Suppressor macrophage (primary cell): Measurements from ENCODE around the gene POC1A.

Experiments used
- DNase-seq, 4 experiments: peaks; one replicate each; pipeline ENCODE4 v3.0.0-alpha.2; 2020 to 2022

POC1A gene

DNA sequence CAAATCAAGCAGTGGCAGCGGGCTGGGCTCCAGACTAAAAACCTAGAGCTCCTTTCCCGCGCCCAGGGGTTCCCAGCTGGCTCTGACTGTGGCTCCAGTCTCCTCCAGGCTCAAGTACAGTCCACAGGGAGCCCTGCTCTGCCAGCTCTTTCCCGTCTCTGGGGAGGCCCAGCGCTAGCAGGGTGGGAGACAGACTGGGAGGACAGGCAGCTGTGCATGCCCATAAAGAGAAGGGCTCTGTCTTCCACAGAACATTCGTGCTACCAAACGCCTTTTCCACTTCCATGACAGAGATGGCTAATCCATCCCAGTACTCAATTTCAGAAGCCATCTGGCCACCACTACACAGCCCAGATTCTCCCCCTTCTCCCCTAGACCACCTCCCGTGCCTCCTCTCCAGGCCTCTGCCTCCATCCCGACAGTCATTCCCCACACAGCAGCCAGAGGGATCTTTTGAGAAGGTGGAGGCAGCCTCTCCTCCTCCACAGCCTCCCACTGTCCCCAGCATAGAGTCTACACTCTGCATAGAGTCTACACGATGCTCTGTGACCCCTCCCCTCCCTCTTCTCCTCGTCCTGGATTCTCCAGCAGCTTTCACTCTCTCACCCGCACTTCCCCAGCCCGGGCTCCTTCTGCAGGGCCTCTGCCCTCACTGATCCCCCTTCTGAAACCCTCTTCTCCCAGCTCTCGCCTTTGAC, 91.0 kb downstream of the POC1A start:
- no peak for DNase-seq

DNA sequence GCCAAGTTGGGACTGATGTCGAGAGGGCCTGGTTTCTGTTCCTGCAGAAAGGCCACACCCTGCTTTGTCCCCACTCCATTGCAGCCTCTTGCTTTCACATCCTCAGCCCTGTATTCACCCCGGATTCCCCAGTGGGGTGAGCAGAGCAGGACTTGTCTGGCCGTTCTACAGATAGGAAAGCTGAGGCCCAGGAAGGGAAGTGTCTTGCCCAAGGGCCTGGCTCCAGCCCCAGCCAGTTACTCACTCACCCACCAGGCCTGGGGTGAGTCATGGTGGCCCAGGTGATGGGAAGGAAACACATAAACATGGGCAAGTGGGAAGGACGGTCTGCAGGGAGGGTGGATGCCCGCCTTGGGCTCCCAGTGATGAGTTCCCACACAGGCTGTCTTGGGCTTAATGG, 91.7 kb downstream of the POC1A start:
- DNase-seq, result peak; percentile 84 to 94 (median 90)

DNA sequence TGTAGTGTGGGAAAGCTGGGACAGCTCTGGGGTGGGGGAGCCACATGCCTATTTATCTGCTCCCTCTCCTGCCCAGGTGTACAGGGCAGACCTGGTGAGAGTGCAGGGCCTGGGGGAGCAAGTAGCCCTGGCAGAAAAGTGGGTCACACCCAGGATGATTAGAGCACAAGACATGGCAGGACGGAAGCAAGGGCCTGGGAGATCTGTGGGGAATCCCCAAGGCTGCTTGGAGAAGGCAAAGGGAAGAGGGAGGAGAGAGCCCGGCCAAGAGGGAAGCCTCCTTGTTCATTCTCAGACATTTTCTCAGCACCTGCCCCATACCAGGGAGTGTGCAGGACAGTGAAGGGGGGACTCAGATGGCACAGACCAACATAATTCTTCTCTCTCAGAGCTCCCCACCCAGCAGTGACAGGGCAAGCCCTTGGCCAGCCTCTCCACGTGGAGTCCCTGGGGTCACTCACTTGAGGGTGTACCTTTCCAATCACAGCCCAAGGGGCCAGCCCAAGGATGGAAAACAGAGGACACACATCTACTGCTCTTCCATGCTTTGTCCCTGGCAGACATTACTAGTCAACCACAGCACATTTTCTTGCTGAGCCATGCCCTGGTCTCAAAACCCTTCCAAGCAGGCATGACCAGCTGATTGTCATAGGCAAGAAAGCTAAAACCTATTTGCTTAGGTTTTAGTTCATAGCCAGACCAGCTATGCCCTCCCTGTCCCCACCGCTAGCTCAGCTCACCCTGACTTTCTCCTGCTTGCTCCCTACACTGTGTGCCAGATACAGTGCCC, 92.9 kb downstream of the POC1A start:
- DNase-seq, result peak in 3 of 4 experiments; percentile 39 to 63 (median 55)

GRCh38 chr3:52059781-52060180, 94.4 kb downstream of the POC1A start:
- no peak for DNase-seq

- DNase-seq, result no peak
Observed at GRCh38 chr3:52057812-52058495, 96.3 kb downstream of the POC1A start.

- peak; percentile 99 to 100 (median 99) for DNase-seq
Observed at GRCh38 chr3:52056968-52057811, 97.0 kb downstream of the POC1A start.

DNA sequence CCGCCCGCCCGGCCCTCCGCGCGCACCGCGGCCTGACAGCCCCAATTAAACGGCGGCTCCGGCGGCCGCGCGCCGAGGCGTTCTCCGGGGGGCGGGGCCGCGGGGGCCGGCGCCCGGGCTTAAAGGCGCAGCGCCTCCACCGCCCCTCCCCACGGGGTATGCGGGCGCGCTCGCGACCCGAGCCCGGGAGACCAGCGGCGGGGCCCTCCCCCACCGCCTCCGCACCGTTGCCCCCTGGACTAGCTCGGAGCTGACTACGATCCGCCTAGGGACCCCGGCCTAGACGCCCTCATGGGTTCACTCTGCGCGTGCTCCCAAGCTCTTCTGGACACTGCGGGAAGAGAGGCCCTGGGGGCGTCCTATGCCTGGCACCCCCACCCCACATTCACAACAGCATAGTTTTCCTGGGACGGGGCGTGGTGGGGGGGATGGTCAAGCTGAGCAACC, 97.7 kb downstream of the POC1A start, which contains the start of gene DUSP7:
TSS of gene DUSP7 (minus strand) at position 51 of the 447 bp plus-strand sequence. CDS start 205 bp downstream, outside the sequence.
- DNase-seq, result peak; percentile 71 to 93 (median 84)

GRCh38 chr3:52055537-52056351, 98.5 kb downstream of the POC1A start:
- DNase-seq, result peak; percentile 44 to 79 (median 66)

GRCh38 chr3:52054661-52055511, 99.3 kb downstream of the POC1A start:
- DNase-seq, result peak in 3 of 4 experiments; percentile 51 to 57 (median 57)

DNA sequence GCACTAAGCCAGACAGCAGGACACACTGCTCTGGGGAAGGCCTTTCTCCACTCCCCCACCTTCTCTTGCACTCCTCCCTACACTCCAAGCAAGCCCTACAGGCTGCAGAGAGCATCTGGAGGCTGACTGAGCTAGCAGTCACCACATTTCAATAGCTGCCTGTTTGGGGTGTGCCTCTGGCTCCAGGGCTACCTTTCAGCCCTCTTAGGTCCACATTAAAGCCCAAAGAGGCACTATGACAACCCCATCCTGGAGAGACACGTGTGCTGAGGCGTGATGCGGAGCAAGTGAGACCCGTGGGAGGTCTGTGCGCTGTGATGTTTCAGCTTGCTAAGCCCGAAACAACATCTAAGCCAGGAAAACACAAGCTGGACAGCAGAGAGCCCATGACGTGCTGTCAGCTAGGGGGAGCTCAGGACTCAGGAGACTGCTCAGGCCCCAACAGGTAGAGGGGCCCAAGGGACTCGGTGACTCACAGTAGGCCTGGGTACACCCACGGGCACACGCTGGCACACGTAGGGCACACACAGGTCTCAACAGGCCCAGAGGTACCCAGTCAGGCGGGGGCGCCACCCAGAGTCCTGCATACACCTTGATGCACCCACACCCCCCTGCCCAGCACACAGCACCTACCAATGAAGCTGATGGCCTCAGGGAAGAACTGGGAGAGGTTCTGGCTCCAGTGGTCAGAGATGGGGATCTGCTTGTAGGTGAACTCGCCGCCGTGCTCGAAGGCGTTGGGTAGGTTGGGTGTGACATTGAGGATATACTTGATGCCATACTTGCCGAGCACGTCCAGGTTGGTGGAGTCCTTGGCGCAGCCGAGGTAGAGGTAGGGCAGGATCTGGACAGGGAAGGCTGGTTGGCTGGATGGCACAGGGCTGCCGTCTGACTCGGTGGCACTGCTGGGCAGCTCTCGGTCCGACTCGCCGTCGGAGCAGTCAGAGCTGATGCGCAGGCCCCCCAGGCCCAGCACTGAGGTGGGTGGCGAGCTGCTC, 100.6 kb downstream of the POC1A start:
- peak in 1 of 4 experiments; percentile 17 for DNase-seq

DNA sequence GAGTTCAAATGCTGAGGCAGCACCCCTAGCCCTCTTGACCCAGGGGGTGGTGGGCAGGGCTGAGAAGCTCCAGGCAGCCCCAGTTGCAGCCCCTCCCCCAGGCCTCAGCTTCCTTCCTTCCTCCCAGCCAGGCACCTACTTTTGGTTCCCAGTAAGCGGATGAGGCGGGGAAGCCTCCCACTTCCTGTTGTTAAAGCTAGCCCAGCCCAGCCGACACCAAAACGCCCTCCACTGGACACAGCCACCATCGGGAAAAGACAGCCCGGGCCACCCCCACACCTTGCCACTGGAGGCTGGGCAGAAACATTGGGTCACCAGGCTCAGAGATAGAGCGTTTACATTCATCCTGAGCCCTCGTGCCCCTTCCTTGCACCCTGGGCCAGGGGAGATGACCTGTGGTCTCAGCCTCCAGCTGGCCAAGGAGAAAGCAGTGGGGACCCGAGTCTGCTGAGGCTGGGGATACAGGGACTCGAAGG, 101.4 kb downstream of the POC1A start:
- peak; percentile 88 to 95 (median 92) for DNase-seq

DNA sequence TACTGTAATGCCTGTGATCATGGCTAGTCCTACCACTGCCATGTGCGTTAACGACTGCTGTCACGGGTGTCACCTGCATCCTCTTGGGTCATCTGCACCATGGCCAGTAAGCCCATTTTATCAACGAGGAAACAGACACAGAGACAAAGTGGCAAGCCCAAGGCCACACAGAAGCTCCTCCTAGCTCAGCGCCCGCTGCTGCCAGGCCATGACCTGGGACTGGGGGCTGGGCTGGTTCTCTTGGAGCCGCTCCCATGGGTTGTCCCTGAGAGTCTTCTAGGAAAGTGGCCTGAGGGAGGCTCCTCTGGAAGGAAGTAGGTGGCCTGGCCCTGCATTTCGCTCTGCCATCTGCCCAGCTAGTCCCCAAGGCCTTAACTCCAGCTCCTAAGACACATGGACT, 102.8 kb downstream of the POC1A start:
- no peak for DNase-seq

- no peak for DNase-seq
Observed at GRCh38 chr3:52050571-52050970, 103.7 kb downstream of the POC1A start.

GRCh38 chr3:52049503-52049902, 104.7 kb downstream of the POC1A start:
- no peak for DNase-seq

- DNase-seq, result no peak
Observed at GRCh38 chr3:52047295-52047960, 106.8 kb downstream of the POC1A start.

GRCh38 chr3:52046902-52047239, 107.4 kb downstream of the POC1A start:
- DNase-seq, result no peak

DNA sequence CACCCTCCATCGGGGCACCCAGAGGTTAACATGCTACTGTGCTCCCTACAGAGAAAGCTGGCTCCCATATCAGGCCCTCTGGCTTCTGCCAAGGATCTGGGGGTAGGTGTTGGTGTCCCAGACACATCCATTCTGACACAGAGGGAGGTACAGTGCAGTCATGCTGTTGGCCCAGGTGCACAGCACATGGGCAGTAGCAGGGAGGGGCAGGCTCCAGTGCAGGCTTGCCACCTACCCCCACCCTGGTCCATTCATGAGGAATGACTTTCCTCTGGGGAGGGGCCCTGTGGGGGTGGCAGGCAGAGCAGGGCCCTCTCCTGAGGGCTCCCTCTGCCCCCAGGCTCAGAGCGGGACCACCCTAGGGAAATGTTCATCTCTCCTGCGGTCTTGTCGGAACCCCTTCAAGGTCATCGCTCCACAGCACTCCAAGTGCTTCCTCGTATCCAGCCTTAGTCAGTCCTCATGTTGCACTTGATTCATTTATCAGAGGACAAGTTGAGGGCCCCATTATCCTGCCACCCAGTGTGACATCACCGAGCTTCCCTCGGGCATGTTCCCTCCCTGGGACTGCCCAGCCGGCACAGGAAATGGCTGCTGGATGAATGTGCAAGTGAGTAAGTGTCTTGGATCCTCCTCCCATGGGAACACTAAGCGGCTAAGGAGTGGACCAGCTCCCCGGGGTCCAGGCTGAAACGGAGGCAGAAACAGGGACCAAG, 107.9 kb downstream of the POC1A start:
- DNase-seq, result no peak
